ENCODE data around the gene ADPGK.
"Not testable (repeated sequence)": the region's sequence is repeated elsewhere in the genome, so short reads cannot be mapped to it uniquely, and the experiment has no call there.

Gene ADPGK

GRCh38 chr15:72727154-72727553, 56.4 kb downstream of the ADPGK start:
- Histone ChIP-seq H3K9me3 (ENCODE audit: severe bottlenecking) (no peaks in the 10 kb centered on the region), H3K27ac (ENCODE audit: poor library complexity, severe bottlenecking) (no peak overlapping the region), H3K36me3 (ENCODE audit: low read depth) (peaks cover 10% of the 10 kb centered on the region), H3K4me1 (ENCODE audit: insufficient read depth, poor library complexity, severe bottlenecking) (no peaks in the 10 kb centered on the region), H3K27me3 (ENCODE audit: insufficient read depth, poor library complexity, severe bottlenecking) (no peaks in the 10 kb centered on the region), H3K4me3 (ENCODE audit: severe bottlenecking) (no peak overlapping the region)
- DNase-seq (ENCODE audit: low spot score) (no peak), ATAC-seq (ENCODE audit: low read depth) (no peak)
- TF ChIP-seq, protein P1, sequence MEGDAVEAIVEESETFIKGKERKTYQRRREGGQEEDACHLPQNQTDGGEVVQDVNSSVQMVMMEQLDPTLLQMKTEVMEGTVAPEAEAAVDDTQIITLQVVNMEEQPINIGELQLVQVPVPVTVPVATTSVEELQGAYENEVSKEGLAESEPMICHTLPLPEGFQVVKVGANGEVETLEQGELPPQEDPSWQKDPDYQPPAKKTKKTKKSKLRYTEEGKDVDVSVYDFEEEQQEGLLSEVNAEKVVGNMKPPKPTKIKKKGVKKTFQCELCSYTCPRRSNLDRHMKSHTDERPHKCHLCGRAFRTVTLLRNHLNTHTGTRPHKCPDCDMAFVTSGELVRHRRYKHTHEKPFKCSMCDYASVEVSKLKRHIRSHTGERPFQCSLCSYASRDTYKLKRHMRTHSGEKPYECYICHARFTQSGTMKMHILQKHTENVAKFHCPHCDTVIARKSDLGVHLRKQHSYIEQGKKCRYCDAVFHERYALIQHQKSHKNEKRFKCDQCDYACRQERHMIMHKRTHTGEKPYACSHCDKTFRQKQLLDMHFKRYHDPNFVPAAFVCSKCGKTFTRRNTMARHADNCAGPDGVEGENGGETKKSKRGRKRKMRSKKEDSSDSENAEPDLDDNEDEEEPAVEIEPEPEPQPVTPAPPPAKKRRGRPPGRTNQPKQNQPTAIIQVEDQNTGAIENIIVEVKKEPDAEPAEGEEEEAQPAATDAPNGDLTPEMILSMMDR (IDR thresholded peaks at IDR 0.05; ENCODE audit: poor library complexity, severe bottlenecking): no peak

- H3K36me3 ChIP-seq (ENCODE audit: low read depth); H3K27me3 ChIP-seq (ENCODE audit: insufficient read depth, poor library complexity, severe bottlenecking); H3K9me3 ChIP-seq (ENCODE audit: severe bottlenecking); H3K4me3 ChIP-seq (ENCODE audit: severe bottlenecking); H3K27ac ChIP-seq (ENCODE audit: poor library complexity, severe bottlenecking); DNase-seq (ENCODE audit: low spot score); H3K4me1 ChIP-seq (ENCODE audit: insufficient read depth, poor library complexity, severe bottlenecking); ATAC-seq (ENCODE audit: low read depth): not testable (repeated sequence)
Measured at GRCh38 chr15:72725851-72726250, 57.7 kb downstream of the ADPGK start.

- DNase-seq (ENCODE audit: low spot score) (no peak), ATAC-seq (ENCODE audit: low read depth) (no peak)
- H3K36me3 ChIP-seq (ENCODE audit: low read depth): no peaks in the 10 kb centered on the region
- no peaks in the 10 kb centered on the region for H3K4me1 ChIP-seq (ENCODE audit: insufficient read depth, poor library complexity, severe bottlenecking)
- H3K27me3 ChIP-seq (ENCODE audit: insufficient read depth, poor library complexity, severe bottlenecking): no peaks in the 10 kb centered on the region
- TF ChIP-seq, protein P1 (IDR thresholded peaks at IDR 0.05; ENCODE audit: poor library complexity, severe bottlenecking): no peak
- no peaks in the 10 kb centered on the region for H3K9me3 ChIP-seq (ENCODE audit: severe bottlenecking)
- no peak overlapping the region for H3K4me3 ChIP-seq (ENCODE audit: severe bottlenecking)
- H3K27ac ChIP-seq (ENCODE audit: poor library complexity, severe bottlenecking): no peak overlapping the region
Measured at GRCh38 chr15:72725446-72725845, 58.1 kb downstream of the ADPGK start.

- ATAC-seq (ENCODE audit: low read depth): no peak
- no peaks in the 10 kb centered on the region for H3K27me3 ChIP-seq (ENCODE audit: insufficient read depth, poor library complexity, severe bottlenecking)
- no peak for DNase-seq (ENCODE audit: low spot score)
- H3K4me3 ChIP-seq (ENCODE audit: severe bottlenecking): no peak overlapping the region
- no peaks in the 10 kb centered on the region for H3K4me1 ChIP-seq (ENCODE audit: insufficient read depth, poor library complexity, severe bottlenecking)
- TF ChIP-seq, protein P1 (IDR thresholded peaks at IDR 0.05; ENCODE audit: poor library complexity, severe bottlenecking): no peak
- H3K36me3 ChIP-seq (ENCODE audit: low read depth): no peaks in the 10 kb centered on the region
- H3K9me3 ChIP-seq (ENCODE audit: severe bottlenecking): no peaks in the 10 kb centered on the region
- H3K27ac ChIP-seq (ENCODE audit: poor library complexity, severe bottlenecking): no peak overlapping the region
Measured at GRCh38 chr15:72724028-72724427, 59.5 kb downstream of the ADPGK start.

DNA sequence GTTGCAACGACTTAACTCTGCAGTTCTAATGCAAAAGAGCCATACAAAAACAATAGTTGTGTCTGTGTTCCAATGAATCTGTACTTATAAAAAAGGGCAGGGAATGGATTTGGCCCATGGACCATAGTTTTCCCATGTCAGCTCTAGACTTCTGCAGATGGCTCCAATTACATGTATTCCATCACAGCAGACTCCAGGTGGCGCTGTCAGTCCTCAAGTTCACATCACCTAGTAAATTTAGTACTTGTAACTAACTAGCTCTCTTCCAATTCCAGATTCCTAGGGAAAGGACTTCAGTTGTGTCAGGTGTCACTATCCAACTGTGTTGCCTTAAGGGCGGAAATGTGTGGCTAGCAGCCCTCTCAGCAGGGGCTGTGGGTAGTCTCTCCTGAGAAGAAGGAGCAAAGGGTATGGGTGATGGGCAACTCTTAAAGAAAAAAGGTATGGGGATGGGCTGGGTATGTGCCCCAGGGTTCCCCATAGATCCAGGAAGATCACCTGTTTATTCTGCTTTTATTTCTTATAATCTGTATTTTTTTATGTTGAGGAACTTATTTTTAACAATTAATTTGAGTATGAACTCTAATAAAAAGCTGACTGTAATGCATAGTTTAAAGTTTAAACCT, 61.4 kb downstream of the ADPGK start:
- H3K4me1 ChIP-seq (ENCODE audit: insufficient read depth, poor library complexity, severe bottlenecking): no peaks in the 10 kb centered on the region
- no peak overlapping the region for H3K27ac ChIP-seq (ENCODE audit: poor library complexity, severe bottlenecking)
- H3K9me3 ChIP-seq (ENCODE audit: severe bottlenecking): no peaks in the 10 kb centered on the region
- DNase-seq (ENCODE audit: low spot score): no peak
- ATAC-seq (ENCODE audit: low read depth): peak; percentile 73
- H3K36me3 ChIP-seq (ENCODE audit: low read depth): peaks cover 11% of the 10 kb centered on the region; the same call in 1 of the 2 replicates
- TF ChIP-seq, protein P1 (IDR thresholded peaks at IDR 0.05; ENCODE audit: poor library complexity, severe bottlenecking): peak; percentile 96
- no peak overlapping the region for H3K4me3 ChIP-seq (ENCODE audit: severe bottlenecking)
- no peaks in the 10 kb centered on the region for H3K27me3 ChIP-seq (ENCODE audit: insufficient read depth, poor library complexity, severe bottlenecking)

GRCh38 chr15:72708551-72709303, 74.8 kb downstream of the ADPGK start:
- not testable (repeated sequence) for H3K9me3 ChIP-seq (ENCODE audit: severe bottlenecking); H3K27me3 ChIP-seq (ENCODE audit: insufficient read depth, poor library complexity, severe bottlenecking); H3K4me1 ChIP-seq (ENCODE audit: insufficient read depth, poor library complexity, severe bottlenecking); DNase-seq (ENCODE audit: low spot score); ATAC-seq (ENCODE audit: low read depth); H3K4me3 ChIP-seq (ENCODE audit: severe bottlenecking); H3K27ac ChIP-seq (ENCODE audit: poor library complexity, severe bottlenecking)
- H3K36me3 ChIP-seq (ENCODE audit: low read depth): peaks cover 15% of the 10 kb centered on the region
